BLaER1 treated with 17β-estradiol and CSF1 and Interleukin-3, amounts not matched to agents 10 nM and 100 nM (cell line): ENCODE measurements around the gene FGD3.

Experiments
- H3K27ac ChIP-seq, 11 experiments: shearing (Covaris generic); formaldehyde crosslinking; 2 replicates each; pipeline ENCODE4 v1.8.1; 2022
- H3K27me3 ChIP-seq, 11 experiments: shearing (Covaris generic); formaldehyde crosslinking; 2 replicates each; pipeline ENCODE4 v1.8.1; 2022
- H3K36me3 ChIP-seq, 11 experiments: shearing (Covaris generic); formaldehyde crosslinking; 2 replicates each; pipeline ENCODE4 v1.8.1; 2022
- H3K4me1 ChIP-seq, 10 experiments: shearing (Covaris generic); formaldehyde crosslinking; 2 replicates each; pipeline ENCODE4 v1.8.1; 2022
- H3K4me2 ChIP-seq, 11 experiments: shearing (Covaris generic); formaldehyde crosslinking; 2 replicates each; pipeline ENCODE4 v1.8.1; 2022
- H3K4me3 ChIP-seq, 10 experiments: shearing (Covaris generic); formaldehyde crosslinking; 2 replicates each; pipeline ENCODE4 v1.8.1; 2022
- H3K9ac ChIP-seq, 11 experiments: shearing (Covaris generic); formaldehyde crosslinking; 2 replicates each; pipeline ENCODE4 v1.8.1; 2022
- H3K9me3 ChIP-seq, 11 experiments: shearing (Covaris generic); formaldehyde crosslinking; replicated peaks in 1 of 11; 2 replicates each; pipeline ENCODE4 v1.8.1; 2022
- H4K20me1 ChIP-seq, 11 experiments: shearing (Covaris generic); formaldehyde crosslinking; 2 replicates each; pipeline ENCODE4 v1.8.1; 2022
- Cebpa-rat ChIP-seq, 11 experiments: shearing (Covaris generic); IDR thresholded peaks; 2 replicates each; pipeline ENCODE4 v1.8.1; 2022

The FGD3 gene

DNA sequence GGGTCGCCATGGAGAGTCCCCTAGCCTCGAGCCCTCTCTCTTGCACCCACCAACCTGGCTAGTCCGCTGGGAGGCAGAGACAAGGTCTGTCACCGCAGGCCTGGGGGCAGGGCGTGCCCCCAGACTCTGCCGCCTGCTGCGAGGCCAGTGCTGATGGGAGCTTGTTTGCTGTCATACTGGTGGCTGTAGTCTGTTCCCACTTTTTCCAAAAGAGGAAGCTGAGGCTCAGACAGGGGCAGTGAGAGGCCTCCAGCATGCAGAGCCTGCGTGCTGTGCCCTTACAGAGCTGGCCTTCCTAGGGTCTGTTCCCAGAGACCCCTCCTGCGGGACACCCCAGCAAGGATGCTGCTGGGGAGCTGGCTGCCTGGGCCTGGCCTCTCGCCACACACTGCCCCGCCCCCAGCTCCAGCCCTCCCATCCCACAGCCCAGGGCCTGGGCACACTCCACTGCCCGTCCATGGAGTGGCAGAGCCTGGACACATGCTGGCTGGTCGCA is 90.2 kb downstream of the FGD3 start:
- H3K9me3 ChIP-seq = no peaks in the 10 kb centered on the region
- H3K36me3 ChIP-seq = peaks cover 5 to 38% (median 27%) of the 10 kb centered on the region in 11 experiments; a peak in 19 of 22 replicates
- peak overlapping the region in 10 of 11 experiments; percentile 3 to 59 (median 28); a peak in 12 of 22 replicates for H3K9ac ChIP-seq
- no peak overlapping the region for H3K4me3 ChIP-seq
- no peak for TF ChIP-seq Cebpa-rat (IDR thresholded peaks at IDR 0.05)
- H3K27me3 ChIP-seq = no peaks in the 10 kb centered on the region
- H4K20me1 ChIP-seq = peaks cover 0 to 72% (median 30%) of the 10 kb centered on the region in 11 experiments; a peak in 21 of 22 replicates
- H3K4me1 ChIP-seq = peaks cover 81 to 96% (median 88%) of the 10 kb centered on the region in 10 experiments
- peak overlapping the region in 8 of 11 experiments; percentile 1 to 41 (median 21); a peak in 11 of 22 replicates for H3K27ac ChIP-seq
- H3K4me2 ChIP-seq = peak overlapping the region; percentile 81 to 99 (median 91)

DNA sequence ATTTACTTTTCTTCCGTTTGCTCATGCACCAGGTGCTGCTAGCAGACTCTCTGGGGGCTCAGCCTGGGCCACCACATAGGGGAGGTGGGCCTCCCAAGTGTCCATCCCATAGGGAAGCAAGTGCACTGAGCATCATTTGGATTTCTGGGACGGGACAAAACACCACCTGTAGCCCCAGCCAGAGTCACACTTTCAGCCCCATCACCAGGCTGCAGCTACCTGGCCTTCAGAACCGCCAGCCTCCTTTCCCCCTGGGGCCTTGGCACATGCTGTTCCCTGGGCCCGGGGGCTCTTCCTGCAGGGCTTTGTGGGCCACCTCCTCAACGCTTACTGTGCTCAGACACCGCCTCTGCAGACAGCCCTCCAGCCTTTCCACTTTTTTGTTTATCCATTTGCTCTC is 91.6 kb downstream of the FGD3 start:
- no peak for TF ChIP-seq Cebpa-rat (IDR thresholded peaks at IDR 0.05)
- H3K27me3 ChIP-seq = no peaks in the 10 kb centered on the region
- peaks cover 75 to 95% (median 86%) of the 10 kb centered on the region in 10 experiments for H3K4me1 ChIP-seq
- no peak overlapping the region for H3K27ac ChIP-seq
- H3K36me3 ChIP-seq = peaks cover 5 to 30% (median 23%) of the 10 kb centered on the region in 11 experiments; a peak in 19 of 22 replicates
- no peak overlapping the region for H3K9ac ChIP-seq
- H3K4me3 ChIP-seq = no peak overlapping the region
- no peaks in the 10 kb centered on the region for H3K9me3 ChIP-seq
- peak overlapping the region; percentile 81 to 99 (median 91); a peak in 21 of 22 replicates for H3K4me2 ChIP-seq
- H4K20me1 ChIP-seq = peaks cover 0 to 58% (median 22%) of the 10 kb centered on the region in 11 experiments; a peak in 18 of 22 replicates

- Histone ChIP-seq H3K4me3 (no peak overlapping the region), H3K9ac (peak overlapping the region in 4 of 11 experiments; percentile 1 to 54 (median 23); a peak in 2 of 22 replicates), H3K27ac (peak overlapping the region in 2 of 11 experiments; percentile 7 to 26; a peak in 1 of 22 replicates), H3K27me3 (no peaks in the 10 kb centered on the region), H4K20me1 (peaks cover 0 to 52% (median 17%) of the 10 kb centered on the region in 11 experiments; a peak in 17 of 22 replicates), H3K36me3 (peaks cover 5 to 25% (median 18%) of the 10 kb centered on the region in 11 experiments; a peak in 19 of 22 replicates), H3K9me3 (no peaks in the 10 kb centered on the region), H3K4me1 (peaks cover 70 to 91% (median 82%) of the 10 kb centered on the region in 10 experiments), H3K4me2 (peak overlapping the region; percentile 81 to 99 (median 91); a peak in 20 of 22 replicates)
- no peak for TF ChIP-seq Cebpa-rat (IDR thresholded peaks at IDR 0.05)
Measured at GRCh38 chr9:93039456-93039855, 92.1 kb downstream of the FGD3 start.

- Histone ChIP-seq H3K27me3 (no peaks in the 10 kb centered on the region), H3K4me2 (peak overlapping the region in 10 of 11 experiments; percentile 58 to 99 (median 92); a peak in 18 of 22 replicates), H3K4me3 (no peak overlapping the region), H4K20me1 (peaks cover 0 to 47% (median 17%) of the 10 kb centered on the region in 11 experiments; a peak in 16 of 22 replicates), H3K9ac (peak overlapping the region in 4 of 11 experiments; percentile 1 to 54 (median 23); a peak in 2 of 22 replicates), H3K36me3 (peaks cover 1 to 20% (median 12%) of the 10 kb centered on the region in 11 experiments; a peak in 18 of 22 replicates), H3K4me1 (peaks cover 65 to 88% (median 76%) of the 10 kb centered on the region in 10 experiments), H3K9me3 (no peaks in the 10 kb centered on the region; a peak in 2 of 22 replicates), H3K27ac (peak overlapping the region in 3 of 11 experiments; percentile 7 to 26 (median 15); a peak in 2 of 22 replicates)
- TF ChIP-seq Cebpa-rat (IDR thresholded peaks at IDR 0.05) = no peak
Measured at GRCh38 chr9:93039976-93040375, 92.7 kb downstream of the FGD3 start.

- peaks cover 0 to 43% (median 16%) of the 10 kb centered on the region in 11 experiments; a peak in 16 of 22 replicates for H4K20me1 ChIP-seq
- no peaks in the 10 kb centered on the region for H3K27me3 ChIP-seq
- H3K4me2 ChIP-seq = peak overlapping the region in 10 of 11 experiments; percentile 38 to 99 (median 91); a peak in 17 of 22 replicates
- peaks cover 0 to 15% (median 8%) of the 10 kb centered on the region in 11 experiments; a peak in 17 of 22 replicates for H3K36me3 ChIP-seq
- H3K27ac ChIP-seq = peak overlapping the region in 3 of 11 experiments; percentile 5 to 26 (median 15); a peak in 3 of 22 replicates
- peaks cover 0 to under 1% (median 0%) of the 10 kb centered on the region in 11 experiments; a peak in 4 of 22 replicates for H3K9me3 ChIP-seq
- H3K4me1 ChIP-seq = peaks cover 60 to 88% (median 74%) of the 10 kb centered on the region in 10 experiments
- 0 out of 22 replicates have a peak overlapping the region, but pooled peaks of 1 of the 11 experiments have one; percentile 2 for H3K9ac ChIP-seq
- TF ChIP-seq Cebpa-rat (IDR thresholded peaks at IDR 0.05) = no peak
- H3K4me3 ChIP-seq = no peak overlapping the region
Measured at GRCh38 chr9:93040409-93040808, 93.1 kb downstream of the FGD3 start.

- Histone ChIP-seq H3K9ac (no peak overlapping the region), H3K4me2 (peak overlapping the region in 8 of 11 experiments; percentile 7 to 99 (median 62); a peak in 6 of 22 replicates), H3K27ac (peak overlapping the region in 3 of 11 experiments; percentile 15 to 34 (median 21); a peak in 4 of 22 replicates), H3K36me3 (peaks cover 0 to 7% (median 0%) of the 10 kb centered on the region in 11 experiments; a peak in 5 of 22 replicates), H3K9me3 (peaks cover 0 to 8% (median 6%) of the 10 kb centered on the region in 11 experiments; a peak in 14 of 22 replicates), H3K4me1 (peaks cover 52 to 85% (median 69%) of the 10 kb centered on the region in 10 experiments), H3K4me3 (no peak overlapping the region), H4K20me1 (peaks cover 0 to 34% (median 15%) of the 10 kb centered on the region in 11 experiments; a peak in 13 of 22 replicates), H3K27me3 (no peaks in the 10 kb centered on the region)
- no peak for TF ChIP-seq Cebpa-rat (IDR thresholded peaks at IDR 0.05)
Measured at GRCh38 chr9:93041108-93041802, 93.9 kb downstream of the FGD3 start.

GRCh38 chr9:93043122-93043521 is 95.8 kb downstream of the FGD3 start:
- Histone ChIP-seq H3K4me1 (peaks cover 33 to 67% (median 50%) of the 10 kb centered on the region in 10 experiments), H3K4me2 (peak overlapping the region in 7 of 11 experiments; percentile 3 to 34 (median 11); a peak in 7 of 22 replicates), H3K9me3 (peaks cover 0 to 14% (median 6%) of the 10 kb centered on the region in 11 experiments; a peak in 14 of 22 replicates), H4K20me1 (peaks cover 0 to 16% (median 0%) of the 10 kb centered on the region in 11 experiments; a peak in 6 of 22 replicates), H3K9ac (no peak overlapping the region), H3K4me3 (no peak overlapping the region), H3K36me3 (no peaks in the 10 kb centered on the region), H3K27ac (peak overlapping the region in 1 of 11 experiments; percentile 19; a peak in 3 of 22 replicates), H3K27me3 (no peaks in the 10 kb centered on the region)
- TF ChIP-seq Cebpa-rat (IDR thresholded peaks at IDR 0.05) = no peak

GRCh38 chr9:93045521-93045920 is 98.2 kb downstream of the FGD3 start:
- peaks cover 19 to 49% (median 35%) of the 10 kb centered on the region in 10 experiments for H3K4me1 ChIP-seq
- H3K4me2 ChIP-seq = peak overlapping the region in 5 of 11 experiments; percentile 11 to 39 (median 35); a peak in 6 of 22 replicates
- 0 out of 22 replicates have a peak overlapping the region, but pooled peaks of 1 of the 11 experiments have one; percentile 37 for H3K27ac ChIP-seq
- no peak overlapping the region for H3K9ac ChIP-seq
- TF ChIP-seq Cebpa-rat (IDR thresholded peaks at IDR 0.05) = no peak
- H3K36me3 ChIP-seq = no peaks in the 10 kb centered on the region
- peaks cover 0 to 14% (median 6%) of the 10 kb centered on the region in 11 experiments; a peak in 14 of 22 replicates for H3K9me3 ChIP-seq
- no peak overlapping the region for H3K4me3 ChIP-seq
- H4K20me1 ChIP-seq = no peaks in the 10 kb centered on the region
- no peaks in the 10 kb centered on the region for H3K27me3 ChIP-seq
